Duodenal mucosa (tissue), 2 donors: ENCODE data around the gene CREB3.

Experiments
- H3K27ac ChIP-seq: one replicate; pipeline ENCODE4 v1.7.0; 2013; ENCODE audit warnings: low read depth, low read length
- H3K27me3 ChIP-seq, 2 donors: one replicate each; pipeline ENCODE4 v1.7.0; 2013; ENCODE audit warnings: low read length in 2 of 2, control low read depth in 1 of 2; ENCODE audit not compliant: insufficient read depth in 2 of 2, control insufficient read depth in 1 of 2
- H3K36me3 ChIP-seq, 2 donors: one replicate each; pipeline ENCODE4 v1.7.0; 2013; ENCODE audit warnings: low read length in 2 of 2, control low read depth in 1 of 2; ENCODE audit not compliant: insufficient read depth in 2 of 2, control insufficient read depth in 1 of 2
- H3K4me1 ChIP-seq, 2 donors: one replicate each; pipeline ENCODE4 v1.7.0; 2013; ENCODE audit warnings: low read length in 2 of 2, control low read depth in 1 of 2; ENCODE audit not compliant: insufficient read depth in 2 of 2, control insufficient read depth in 1 of 2
- H3K4me3 ChIP-seq, 2 donors: one replicate each; pipeline ENCODE4 v1.7.0; 2013; ENCODE audit warnings: low read length in 2 of 2, low read depth in 1 of 2
- H3K9ac ChIP-seq, 2 donors: one replicate each; pipeline ENCODE4 v1.7.0; 2013; ENCODE audit warnings: low read length in 2 of 2, low read depth in 1 of 2
- H3K9me3 ChIP-seq, 2 donors: one replicate each; pipeline ENCODE4 v1.7.0; 2013; ENCODE audit warnings: low read length in 2 of 2, control low read depth in 1 of 2; ENCODE audit not compliant: control insufficient read depth in 1 of 2

The CREB3 gene

GRCh38 chr9:35725362-35725761 is 7.1 kb upstream of the CREB3 start:
- Histone ChIP-seq H3K9ac (no peak overlapping the region), H3K9me3 (no peaks in the 10 kb centered on the region), H3K4me1 (peaks cover 44 to 45% of the 10 kb centered on the region in 2 donors), H3K4me3 (no peak overlapping the region), H3K27ac (no peak overlapping the region), H3K36me3 (peaks cover 47 to 57% of the 10 kb centered on the region in 2 donors), H3K27me3 (no peaks in the 10 kb centered on the region)

- no peaks in the 10 kb centered on the region for H3K9me3 ChIP-seq
- peaks cover 50 to 56% of the 10 kb centered on the region in 2 donors for H3K4me1 ChIP-seq
- peak overlapping the region in 1 of 2 donors; percentile 55 for H3K9ac ChIP-seq
- peak overlapping the region; percentile 62 for H3K27ac ChIP-seq
- H3K4me3 ChIP-seq: peak overlapping the region; percentile 23 to 93
- H3K36me3 ChIP-seq: peaks cover 33 to 41% of the 10 kb centered on the region in 2 donors
- H3K27me3 ChIP-seq: no peaks in the 10 kb centered on the region
These were observed 5.5 kb upstream of the CREB3 start for GRCh38 chr9:35726931-35727330.

DNA sequence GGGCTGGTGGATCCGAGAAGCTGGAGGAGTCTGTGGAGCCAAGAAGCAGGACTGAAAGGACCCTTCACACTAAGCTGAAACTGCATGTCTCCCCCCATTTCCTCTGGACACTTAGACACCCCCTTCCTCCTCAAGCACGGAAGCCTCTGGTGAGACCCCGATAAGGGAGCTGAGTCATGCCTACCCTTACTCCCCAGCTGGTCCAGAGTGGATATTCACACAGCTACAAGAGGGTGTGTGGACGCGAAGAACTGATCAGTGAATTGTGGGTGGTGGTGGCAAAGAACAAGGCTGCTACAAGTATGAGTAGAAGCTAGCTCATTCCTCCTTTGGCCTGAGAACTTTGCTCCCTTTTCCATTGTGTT is 4.8 kb upstream of the CREB3 start:
- Histone ChIP-seq H3K9me3 (no peaks in the 10 kb centered on the region), H3K4me1 (peaks cover 50 to 56% of the 10 kb centered on the region in 2 donors), H3K36me3 (peaks cover 25 to 34% of the 10 kb centered on the region in 2 donors), H3K4me3 (peak overlapping the region; percentile 55 to 93), H3K27me3 (no peaks in the 10 kb centered on the region), H3K27ac (peak overlapping the region; percentile 62), H3K9ac (peak overlapping the region; percentile 51 to 55)

DNA sequence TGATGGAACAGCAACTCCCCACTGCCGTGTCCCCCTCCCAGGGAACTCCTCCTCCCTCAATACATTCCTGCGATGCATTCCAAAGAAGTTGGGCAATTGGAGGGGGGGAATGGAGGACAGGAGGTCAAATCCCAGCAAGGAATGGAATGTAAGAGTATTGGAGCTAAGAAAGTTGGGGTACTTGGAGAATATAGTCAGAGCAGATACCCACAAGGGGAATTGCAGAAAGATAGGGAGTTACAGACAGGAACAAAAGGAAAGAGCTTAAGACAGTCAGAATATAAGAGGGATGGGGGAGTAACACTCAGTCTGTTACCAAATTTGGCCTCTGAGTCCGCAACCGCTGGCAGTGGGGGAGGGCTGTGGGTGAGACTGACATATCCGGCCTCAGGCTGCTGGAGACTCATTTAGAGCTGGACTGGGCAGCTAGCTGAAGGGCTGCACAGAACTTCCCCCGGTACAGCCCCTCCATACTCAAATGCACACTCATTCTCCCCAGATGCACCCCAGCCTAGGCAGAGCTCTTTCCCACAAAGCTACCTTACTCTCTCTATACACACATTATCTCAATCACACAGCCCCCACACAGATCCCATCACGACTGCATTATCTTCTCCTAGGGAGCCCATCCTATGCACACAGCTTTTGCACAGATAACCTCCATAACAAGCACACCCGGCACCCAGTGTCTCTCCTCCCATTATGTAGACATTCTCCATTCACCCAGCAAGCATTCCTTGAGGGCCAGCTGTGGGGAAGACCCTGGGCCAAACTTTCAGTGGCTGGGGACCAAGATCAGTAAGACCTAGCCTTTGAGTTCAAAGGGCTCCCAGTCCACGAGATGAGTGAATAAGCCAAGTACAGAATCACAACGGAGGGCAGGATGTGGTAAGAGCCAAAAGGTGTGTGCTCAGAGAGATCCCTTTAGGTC is 4.2 kb upstream of the CREB3 start:
- Histone ChIP-seq H3K4me3 (peak overlapping the region; percentile 55 to 93), H3K27me3 (no peaks in the 10 kb centered on the region), H3K27ac (peak overlapping the region; percentile 70), H3K9ac (peak overlapping the region; percentile 51 to 57), H3K9me3 (no peaks in the 10 kb centered on the region), H3K4me1 (peaks cover 55 to 62% of the 10 kb centered on the region in 2 donors), H3K36me3 (peaks cover 22 to 27% of the 10 kb centered on the region in 2 donors)

GRCh38 chr9:35729101-35729500 is 3.4 kb upstream of the CREB3 start:
- no peaks in the 10 kb centered on the region for H3K27me3 ChIP-seq
- peak overlapping the region; percentile 29 to 89 for H3K9ac ChIP-seq
- no peaks in the 10 kb centered on the region for H3K9me3 ChIP-seq
- peaks cover 63 to 68% of the 10 kb centered on the region in 2 donors for H3K4me1 ChIP-seq
- peak overlapping the region; percentile 38 for H3K27ac ChIP-seq
- peaks cover 14 to 19% of the 10 kb centered on the region in 2 donors for H3K36me3 ChIP-seq
- H3K4me3 ChIP-seq: peak overlapping the region; percentile 89 to 93

GRCh38 chr9:35729700-35730485 is 2.6 kb upstream of the CREB3 start:
- H3K4me3 ChIP-seq: peak overlapping the region; percentile 89 to 93
- H3K27me3 ChIP-seq: no peaks in the 10 kb centered on the region
- peak overlapping the region; percentile 97 for H3K27ac ChIP-seq
- peaks cover 6 to 14% of the 10 kb centered on the region in 2 donors for H3K36me3 ChIP-seq
- H3K9me3 ChIP-seq: no peaks in the 10 kb centered on the region
- peaks cover 68 to 69% of the 10 kb centered on the region in 2 donors for H3K4me1 ChIP-seq
- H3K9ac ChIP-seq: peak overlapping the region; percentile 89 to 97

DNA sequence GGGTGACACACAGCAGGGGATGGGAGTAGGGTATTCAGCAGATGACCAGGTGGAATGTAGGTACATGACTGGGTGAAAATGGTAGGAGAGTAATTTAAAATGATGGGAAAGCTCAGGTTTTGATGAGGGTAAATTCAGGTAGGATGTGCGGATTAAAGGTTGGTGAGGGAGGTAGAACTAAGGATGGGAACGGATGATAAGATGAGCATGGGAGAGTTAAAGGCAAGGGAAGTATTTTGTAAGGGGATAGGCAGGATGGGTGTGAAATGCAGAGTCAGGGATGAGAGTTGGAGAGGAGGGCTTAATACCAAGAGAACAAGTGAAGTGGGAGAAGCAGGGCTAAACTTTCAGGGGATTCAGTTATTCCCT is 2.0 kb upstream of the CREB3 start:
- Histone ChIP-seq H3K36me3 (peaks cover 6 to 14% of the 10 kb centered on the region in 2 donors), H3K27me3 (no peaks in the 10 kb centered on the region), H3K4me3 (peak overlapping the region; percentile 89 to 93), H3K9me3 (no peaks in the 10 kb centered on the region), H3K9ac (peak overlapping the region; percentile 89 to 97), H3K27ac (peak overlapping the region; percentile 97), H3K4me1 (peaks cover 66 to 69% of the 10 kb centered on the region in 2 donors)

DNA sequence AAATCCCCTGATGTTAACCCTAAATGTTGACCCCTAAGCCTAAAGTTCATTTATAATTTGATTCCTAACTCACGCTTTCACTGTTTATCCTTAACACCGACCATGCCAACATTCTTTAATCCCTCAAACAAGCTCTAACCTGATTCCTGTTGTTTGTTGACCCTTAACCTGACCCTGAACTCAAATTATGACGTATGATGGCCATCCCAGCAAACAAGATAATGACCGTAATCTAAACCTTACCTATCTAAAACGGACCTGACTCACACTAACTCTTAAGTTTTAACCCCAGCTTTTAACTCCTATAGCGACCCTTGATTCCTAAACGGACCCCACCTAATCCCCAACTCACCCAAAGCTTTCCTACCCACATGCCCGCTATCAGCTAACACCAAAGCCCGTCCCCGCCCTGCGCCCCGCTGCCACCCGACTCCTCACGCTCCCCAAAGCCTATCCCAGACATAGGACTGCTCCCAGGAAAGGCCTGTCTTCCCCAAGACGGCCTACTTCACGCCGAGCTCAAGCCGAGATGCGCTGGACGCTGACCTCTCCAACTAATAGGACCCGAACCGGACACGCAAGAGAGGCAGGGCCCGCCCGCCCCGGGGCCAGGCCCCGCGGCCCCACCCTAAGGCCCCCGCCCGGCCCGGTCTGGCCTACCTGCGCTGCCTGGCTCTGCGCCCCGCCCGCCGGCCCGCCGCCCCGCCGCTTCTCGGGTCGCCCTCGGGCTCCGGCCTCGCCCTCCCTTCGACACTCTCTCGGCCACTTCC is 866 bp upstream of the CREB3 start:
- Histone ChIP-seq H3K27ac (peak overlapping the region; percentile 97), H3K27me3 (no peaks in the 10 kb centered on the region), H3K4me1 (peaks cover 61 to 63% of the 10 kb centered on the region in 2 donors), H3K36me3 (peaks cover 17 to 24% of the 10 kb centered on the region in 2 donors), H3K4me3 (peak overlapping the region; percentile 89 to 93), H3K9ac (peak overlapping the region; percentile 89 to 97), H3K9me3 (no peaks in the 10 kb centered on the region)

- Histone ChIP-seq H3K9ac (peak overlapping the region; percentile 96 to 97), H3K36me3 (peaks cover 29 to 34% of the 10 kb centered on the region in 2 donors), H3K27me3 (no peaks in the 10 kb centered on the region), H3K4me1 (peaks cover 47 to 49% of the 10 kb centered on the region in 2 donors), H3K27ac (peak overlapping the region; percentile 97), H3K9me3 (no peaks in the 10 kb centered on the region), H3K4me3 (peak overlapping the region; percentile 89 to 94)
These were observed 505 bp downstream of the CREB3 start for GRCh38 chr9:35732800-35733541.
